OCI-LY7 (cell line): ENCODE results near the gene ORM2. TPM values are rescaled to one million over a fixed set of nuclear protein-coding genes. Genes with fewer than 3 reads are reported as not detected.
"Not testable (repeated sequence)": the region's sequence is repeated elsewhere in the genome, so short reads cannot be mapped to it uniquely, and the experiment has no call there.

Experiments used
- Bru-seq: library from RNA; stranded (reverse); fragments of 400-500 nt; gene quantifications from one replicate; lab custom pipeline; 2021; lab: Mats Ljungman, UMichigan
- BruChase-seq, 2 experiments: library from RNA; stranded (reverse); fragments of 400-500 nt; gene quantifications; one replicate each; lab custom pipeline; 2021; lab: Mats Ljungman, UMichigan
- BruUV-seq: library from RNA; stranded (reverse); fragments of 400-500 nt; replicated peaks from 2 replicates; lab custom pipeline; 2021; lab: Mats Ljungman, UMichigan
- CTCF ChIA-PET: fragments of 300-600 bp; sonication (Branson Sonifier 250); formaldehyde crosslinking; loops from one replicate; lab custom pipeline; 2022; ENCODE audit warnings: antibody characterized with exemption; ENCODE audit not compliant: unreplicated experiment; lab: Charles Lee
- POLR2A ChIA-PET: fragments of 300-600 bp; sonication (Branson Sonifier 250); formaldehyde crosslinking; loops from one replicate; lab custom pipeline; 2022; ENCODE audit warnings: antibody characterized with exemption; lab: Charles Lee
- DNase-seq: peaks from one replicate; pipeline ENCODE4 v3.0.0-alpha.2; 2015; ENCODE audit warnings: low spot score
- H2AFZ ChIP-seq: fragments of 200-600 bp; sonication (generic), shearing (Covaris generic); 2 replicates; pipeline ENCODE4 v1.6.1; 2014; ENCODE audit warnings: mild to moderate bottlenecking, antibody characterized with exemption, low read length, moderate library complexity
- H3K27ac ChIP-seq: fragments of 200-600 bp; sonication (generic); 2 replicates; pipeline ENCODE4 v1.5.1; 2014; ENCODE audit warnings: mixed run types, low read depth, mild to moderate bottlenecking, moderate library complexity, low read length, inconsistent platforms; ENCODE audit not compliant: poor library complexity, severe bottlenecking
- H3K36me3 ChIP-seq: fragments of 200-600 bp; sonication (generic); 2 replicates; pipeline ENCODE4 v1.6.1; 2014; ENCODE audit warnings: mild to moderate bottlenecking, antibody characterized with exemption, low read length, moderate library complexity, mixed read lengths; ENCODE audit not compliant: insufficient read depth
- H3K4me1 ChIP-seq: fragments of 200-600 bp; sonication (generic); 2 replicates; pipeline ENCODE4 v1.5.1; 2014; ENCODE audit warnings: mild to moderate bottlenecking, low read length; ENCODE audit not compliant: insufficient read depth, poor library complexity, severe bottlenecking
- H3K4me2 ChIP-seq: fragments of 200-600 bp; sonication (generic); 2 replicates; pipeline ENCODE4 v1.6.1; 2014; ENCODE audit warnings: mild to moderate bottlenecking, low read length
- H3K4me3 ChIP-seq: fragments of 200-600 bp; sonication (generic); 2 replicates; pipeline ENCODE4 v1.5.1; 2014; ENCODE audit warnings: mild to moderate bottlenecking, low read depth, low read length; ENCODE audit not compliant: poor library complexity, severe bottlenecking
- H3K79me2 ChIP-seq: fragments of 200-600 bp; sonication (generic); 2 replicates; pipeline ENCODE4 v1.6.1; 2016; ENCODE audit warnings: low read depth, mild to moderate bottlenecking, low read length, moderate library complexity, mixed read lengths; ENCODE audit not compliant: insufficient read depth
- H3K9me2 ChIP-seq: fragments of 200-600 bp; sonication (generic); 2 replicates; pipeline ENCODE4 v1.6.1; 2016; ENCODE audit warnings: mild to moderate bottlenecking, low read length, mixed read lengths; ENCODE audit not compliant: insufficient read depth
- H3K9me3 ChIP-seq: fragments of 200-600 bp; sonication (generic); 2 replicates; pipeline ENCODE4 v1.6.1; 2014; ENCODE audit warnings: mild to moderate bottlenecking, mixed run types, low read length, mixed read lengths
- H4K20me1 ChIP-seq: fragments of 200-600 bp; sonication (generic); 2 replicates; pipeline ENCODE4 v1.6.1; 2014; ENCODE audit warnings: mild to moderate bottlenecking, antibody characterized with exemption, low read length, moderate library complexity, mixed read lengths; ENCODE audit not compliant: insufficient read depth
- CTCF ChIP-seq: fragments of 200-600 bp; sonication (generic); conservative IDR thresholded peaks from 2 replicates; pipeline ENCODE4 v1.5.1; 2014; ENCODE audit warnings: mild to moderate bottlenecking, antibody characterized with exemption, low read length, moderate library complexity, mixed read lengths
- EZH2phosphoT487 ChIP-seq: fragments of 200-600 bp; sonication (generic); IDR thresholded peaks from 2 replicates; pipeline ENCODE4 v1.6.1; 2018; ENCODE audit warnings: low read depth, borderline replicate concordance, mild to moderate bottlenecking, mixed run types, antibody characterized with exemption, low read length, moderate library complexity, mixed read lengths
- intact Hi-C: fragments of 100-400 bp; cut with micrococcal nuclease; formaldehyde crosslinking; loops from one replicate; pipeline ENCODE4 v1.10.0; 2022; ENCODE audit not compliant: unreplicated experiment
- long read RNA-seq: library from polyadenylated mRNA; stranded (forward); transcript quantifications from one replicate; pipeline ENCODE4 v2.0.0, GENCODE V29; 2022
- total RNA-seq, 2 experiments: library from RNA; depleted of rRNA in 1 of 2; stranded (reverse); fragments of >200 nt in 1 of 2; shearing (Covaris generic) in 1 of 2; gene quantifications; 2 replicates each; pipeline ENCODE4 v1.2.3, GENCODE V29; 2014 to 2022

The ORM2 gene
- total RNA-seq (2014; rRNA removed; shearing (Covaris generic)) (not detected in 2 replicates), total RNA-seq (2022) (not detected in 2 replicates), Bru-seq, nascent RNA (not detected), BruChase-seq, experiment 1, labeled RNA remaining after a 6-hour chase (not detected), BruChase-seq, experiment 2, labeled RNA remaining after a 2-hour chase (not detected)
- long read RNA-seq = 0 reads

DNA sequence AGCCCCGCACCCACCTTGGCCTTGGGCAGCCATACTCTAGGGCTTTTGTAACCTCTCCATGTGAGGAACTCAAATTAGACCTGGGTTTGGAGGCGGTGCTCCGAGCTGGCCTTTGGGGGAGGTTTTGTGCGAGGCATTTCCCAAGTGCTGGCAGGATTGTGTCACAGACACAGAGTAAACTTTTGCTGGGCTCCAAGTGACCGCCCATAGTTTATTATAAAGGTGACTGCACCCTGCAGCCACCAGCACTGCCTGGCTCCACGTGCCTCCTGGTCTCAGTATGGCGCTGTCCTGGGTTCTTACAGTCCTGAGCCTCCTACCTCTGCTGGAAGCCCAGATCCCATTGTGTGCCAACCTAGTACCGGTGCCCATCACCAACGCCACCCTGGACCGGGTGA, at the start of gene ORM2:
ORM2 (plus strand) TSS at position 245 of the 398 bp plus-strand sequence; CDS start at position 281, 36 bp downstream.
- POLR2A ChIA-PET, H3K4me2 ChIP-seq, H3K36me3 ChIP-seq, DNase-seq, H3K9me3 ChIP-seq, H3K27ac ChIP-seq, H2AFZ ChIP-seq, intact Hi-C loops, H3K9me2 ChIP-seq, CTCF ChIA-PET, BruUV-seq, H4K20me1 ChIP-seq, H3K4me3 ChIP-seq, H3K4me1 ChIP-seq, H3K79me2 ChIP-seq: not testable (repeated sequence)

DNA sequence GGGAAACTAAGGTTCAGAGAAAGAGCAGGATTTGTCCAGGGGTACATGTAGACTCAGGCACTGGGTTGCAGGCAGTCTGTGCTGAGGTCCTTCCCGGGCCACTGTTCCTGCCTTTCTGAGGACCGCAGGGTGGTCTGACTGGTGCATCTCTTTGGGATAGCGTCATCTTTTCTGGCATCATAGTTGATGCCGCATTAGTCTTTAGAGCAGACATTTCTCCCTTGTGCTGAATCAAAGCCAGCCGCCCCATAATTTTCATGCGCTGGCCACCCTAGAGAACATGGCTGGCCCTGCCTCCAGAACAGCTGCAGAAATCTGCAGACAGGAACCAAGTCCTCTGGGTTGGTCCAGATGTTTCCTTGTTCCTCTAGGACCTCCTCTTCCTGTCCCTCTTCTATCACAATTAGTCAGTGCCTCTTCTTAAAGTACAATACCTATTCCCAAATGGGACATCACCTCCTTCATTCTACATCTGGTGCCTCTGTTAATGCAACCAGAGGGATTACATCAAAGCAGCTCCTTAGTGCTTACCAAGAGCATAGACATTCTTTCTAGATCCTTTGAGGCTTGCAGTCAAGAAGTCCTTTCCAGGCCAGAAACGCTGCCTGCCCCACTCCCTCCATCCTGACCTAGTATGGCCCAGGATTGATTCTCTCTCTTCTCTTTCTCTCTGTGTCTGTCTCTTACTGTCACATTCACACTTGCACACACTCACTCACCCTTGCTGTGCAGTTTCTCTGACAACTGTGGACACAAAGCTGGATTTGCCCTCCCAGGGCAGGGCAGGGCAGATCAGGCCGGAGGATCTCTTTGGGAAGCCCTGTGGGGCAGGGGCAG, 48.8 kb upstream of the ORM2 start:
- no TSS peak for BruUV-seq
- Histone ChIP-seq H3K27ac (no peak overlapping the region), H4K20me1 (no peaks in the 10 kb centered on the region), H2AFZ (no peak overlapping the region), H3K9me2 (no peaks in the 10 kb centered on the region), H3K36me3 (no peaks in the 10 kb centered on the region), H3K4me2 (no peak overlapping the region), H3K79me2 (no peaks in the 10 kb centered on the region), H3K9me3 (no peaks in the 10 kb centered on the region), H3K4me3 (no peak overlapping the region), H3K4me1 (no peaks in the 10 kb centered on the region)
- TF ChIP-seq EZH2phosphoT487 = no peak
- TF ChIP-seq CTCF = no peak
- intact Hi-C loops = no loop called here
- ChIA-PET POLR2A (no interaction called here), CTCF (interaction anchor here (0.5 kb wide), 1 partner anchor 40 kb away, joined by 3 read pairs; no protein-coding TSS in a partner anchor)
- no peak for DNase-seq

- no peak overlapping the region for H3K4me2 ChIP-seq
- TF ChIP-seq EZH2phosphoT487 (no peak), CTCF (no peak)
- no peak overlapping the region for H2AFZ ChIP-seq
- no peaks in the 10 kb centered on the region for H4K20me1 ChIP-seq
- ChIA-PET POLR2A (no interaction called here), CTCF (no interaction called here)
- H3K27ac ChIP-seq = no peak overlapping the region
- no TSS peak for BruUV-seq
- DNase-seq = no peak
- no peak overlapping the region for H3K4me3 ChIP-seq
- intact Hi-C loops = no loop called here
- no peaks in the 10 kb centered on the region for H3K79me2 ChIP-seq
- H3K4me1 ChIP-seq = no peaks in the 10 kb centered on the region
- H3K9me3 ChIP-seq = no peaks in the 10 kb centered on the region
- no peaks in the 10 kb centered on the region for H3K9me2 ChIP-seq
- no peaks in the 10 kb centered on the region for H3K36me3 ChIP-seq
Observed at GRCh38 chr9:114281473-114282103, 48.1 kb upstream of the ORM2 start.
